ENCODE data around the gene TPO.

The TPO gene

DNA sequence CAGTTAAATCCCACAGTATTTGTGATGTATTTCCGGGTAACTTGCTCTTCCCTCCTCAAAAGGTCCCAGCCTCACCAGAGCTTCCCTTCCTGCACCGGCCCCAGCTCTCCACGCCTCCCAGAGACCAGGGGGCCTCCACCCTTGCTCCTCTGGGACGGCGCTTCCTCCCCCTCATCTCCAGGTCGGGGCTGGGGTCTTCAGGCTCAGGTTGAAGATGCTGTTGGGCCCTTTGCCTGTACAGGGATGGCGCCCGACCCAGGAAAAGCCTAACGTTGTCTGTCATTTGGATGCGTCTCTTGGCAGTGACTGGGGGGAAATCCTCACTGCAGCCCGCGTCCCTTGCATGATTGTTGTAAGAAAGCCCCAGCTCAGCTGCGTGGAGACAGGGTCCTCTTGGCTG lies 126.7 kb downstream of the TPO start:
- no peak for DNase-seq

DNA sequence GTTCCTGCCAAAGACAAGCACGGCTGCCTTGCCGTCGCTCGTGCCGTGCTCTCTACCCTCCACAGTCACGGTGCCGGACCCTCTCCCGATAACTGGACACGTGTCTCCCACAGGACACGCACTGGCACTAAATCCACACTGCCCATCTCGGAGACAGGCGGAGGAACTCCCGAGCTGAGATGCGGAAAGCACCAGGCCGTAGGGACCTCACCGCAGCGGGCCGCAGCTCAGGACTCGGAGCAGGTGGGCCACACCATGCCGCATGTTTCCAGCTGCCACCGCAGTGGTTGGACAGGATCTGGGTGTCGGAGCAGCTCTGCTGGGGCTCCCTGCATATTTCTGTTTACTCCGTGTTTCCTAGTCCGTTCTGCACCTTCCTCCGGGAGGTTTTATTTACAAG lies 127.2 kb downstream of the TPO start:
- DNase-seq = no peak

DNA sequence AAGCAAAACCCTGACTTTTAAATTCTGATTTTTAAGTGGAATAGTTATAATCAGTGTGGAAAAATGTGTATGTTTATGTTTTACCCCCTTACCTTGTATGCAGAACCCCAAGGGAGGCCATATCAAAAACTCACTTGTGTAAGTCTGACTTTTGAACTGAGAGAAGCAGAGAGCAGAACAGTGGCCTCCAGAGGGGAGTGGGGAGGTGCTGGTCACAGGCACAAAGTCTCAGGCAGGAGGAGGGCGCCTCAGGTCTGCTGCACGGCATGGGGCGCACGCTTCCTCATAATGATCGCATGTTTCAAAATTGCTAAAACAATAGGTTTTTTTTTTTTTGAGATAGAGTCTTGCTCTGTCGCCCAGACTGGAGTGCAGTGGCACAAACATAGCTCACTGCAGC lies 127.8 kb downstream of the TPO start:
- no peak for DNase-seq

DNA sequence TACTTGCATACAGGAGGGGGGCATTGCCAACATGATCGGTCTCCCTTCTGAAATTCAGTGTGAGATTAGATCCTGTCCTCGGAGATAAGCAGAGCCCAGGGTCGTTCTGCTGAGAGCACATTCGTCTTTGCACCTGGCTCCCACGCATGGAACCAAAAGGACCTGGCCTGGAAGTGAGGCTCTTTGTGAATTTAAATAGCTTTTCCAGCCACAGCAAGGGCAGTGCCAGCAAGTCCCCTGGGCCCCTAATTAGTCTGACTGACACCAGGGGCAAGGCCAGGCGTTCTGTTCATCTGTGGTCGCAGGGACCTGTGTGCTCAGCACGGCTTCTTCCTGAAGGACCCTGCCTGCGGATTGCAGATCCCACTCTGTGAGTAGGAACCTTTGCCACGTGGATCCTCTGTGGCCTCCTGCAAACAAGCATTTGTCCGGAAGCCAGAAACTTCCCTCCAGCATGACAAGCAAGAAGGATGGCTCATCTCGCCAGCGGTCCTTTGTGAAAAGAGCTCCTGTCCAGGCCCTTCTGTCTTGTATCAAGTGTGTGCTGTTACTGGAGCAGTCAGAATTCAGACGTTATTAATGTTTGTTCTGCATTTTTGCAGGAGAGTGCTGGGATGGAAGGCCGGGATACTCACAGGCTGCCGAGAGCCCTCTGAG lies 128.7 kb downstream of the TPO start:
- DNase-seq = no peak

DNA sequence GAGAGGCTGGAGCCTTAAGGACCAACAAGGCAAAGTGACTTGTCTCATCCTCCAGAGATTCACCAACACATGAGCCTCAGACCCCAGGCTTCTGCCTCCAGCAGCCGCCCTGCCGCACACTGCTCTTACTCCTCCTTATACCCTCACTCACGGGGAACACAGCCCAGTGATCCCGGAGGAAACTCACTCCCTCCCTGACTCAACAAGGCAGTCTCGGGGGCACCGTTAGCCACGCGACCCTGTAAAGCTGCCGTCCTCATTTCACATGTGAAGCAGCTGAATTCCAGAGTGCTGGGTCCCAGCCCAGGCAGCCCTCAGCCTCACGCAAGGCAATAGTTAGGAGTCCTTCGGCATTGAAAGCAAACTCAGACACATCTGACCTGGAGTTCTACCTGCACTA lies 129.7 kb downstream of the TPO start:
- DNase-seq = no peak

DNA sequence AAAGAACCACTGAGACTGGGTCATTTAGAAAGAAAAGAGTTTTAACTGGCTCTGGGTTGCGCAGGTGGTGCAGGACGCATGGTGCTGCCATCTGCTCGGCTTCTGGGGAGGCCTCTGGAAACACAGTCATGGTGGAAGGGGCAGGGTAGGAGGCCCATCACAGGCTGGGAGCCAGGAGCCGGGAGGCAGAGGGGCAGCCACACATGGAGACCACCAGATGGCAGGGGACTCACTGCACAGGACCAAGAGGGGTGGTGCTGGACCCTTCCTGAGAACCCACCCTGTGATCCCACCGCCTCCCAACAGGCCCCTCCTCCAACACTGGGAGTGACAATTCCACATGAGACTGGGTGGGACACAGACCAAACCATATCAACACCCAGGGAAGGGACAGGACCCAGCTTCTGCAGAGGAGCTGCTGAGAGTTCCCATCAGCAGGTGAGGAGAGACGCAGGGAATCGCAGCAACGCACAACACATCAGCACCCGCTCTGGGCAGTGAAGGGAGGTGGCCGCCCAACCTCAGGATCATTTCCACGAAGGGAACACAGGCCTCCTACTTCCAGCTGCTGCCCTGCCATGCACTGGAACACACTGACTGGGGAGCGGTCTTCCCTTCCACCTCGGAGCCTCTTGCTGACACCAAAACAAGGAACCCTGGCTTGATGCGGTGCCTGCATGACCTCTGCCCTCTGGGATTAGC lies 130.7 kb downstream of the TPO start:
- DNase-seq = no peak

DNA sequence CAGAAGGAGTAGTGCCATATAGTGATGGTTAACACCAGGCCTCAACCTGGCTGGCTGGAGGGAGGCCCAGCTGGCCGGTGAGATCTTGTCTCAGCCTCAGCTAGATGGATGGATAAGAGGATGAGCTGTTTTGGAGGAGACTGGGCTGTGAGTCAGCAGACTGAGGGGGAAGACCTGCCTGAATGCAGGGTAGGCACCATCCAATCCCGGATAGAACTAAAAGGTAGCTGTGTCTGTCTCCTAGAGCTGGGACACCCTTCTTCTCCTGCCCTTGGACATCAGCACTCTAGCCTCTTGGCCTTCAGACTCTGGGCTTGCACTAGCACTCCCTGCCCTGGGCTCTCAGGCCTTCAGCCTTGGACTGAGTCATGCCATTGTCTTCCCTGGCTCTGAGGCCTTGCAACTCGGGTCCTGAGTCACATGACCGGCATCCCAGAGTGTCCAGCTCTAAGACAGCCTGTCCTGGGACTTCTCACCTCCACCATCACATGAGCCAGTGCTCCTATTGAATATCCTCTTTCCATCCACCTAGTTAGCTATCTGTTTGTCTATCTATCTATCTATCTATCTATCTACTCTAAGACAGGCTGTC lies 131.3 kb downstream of the TPO start:
- DNase-seq = no peak

DNA sequence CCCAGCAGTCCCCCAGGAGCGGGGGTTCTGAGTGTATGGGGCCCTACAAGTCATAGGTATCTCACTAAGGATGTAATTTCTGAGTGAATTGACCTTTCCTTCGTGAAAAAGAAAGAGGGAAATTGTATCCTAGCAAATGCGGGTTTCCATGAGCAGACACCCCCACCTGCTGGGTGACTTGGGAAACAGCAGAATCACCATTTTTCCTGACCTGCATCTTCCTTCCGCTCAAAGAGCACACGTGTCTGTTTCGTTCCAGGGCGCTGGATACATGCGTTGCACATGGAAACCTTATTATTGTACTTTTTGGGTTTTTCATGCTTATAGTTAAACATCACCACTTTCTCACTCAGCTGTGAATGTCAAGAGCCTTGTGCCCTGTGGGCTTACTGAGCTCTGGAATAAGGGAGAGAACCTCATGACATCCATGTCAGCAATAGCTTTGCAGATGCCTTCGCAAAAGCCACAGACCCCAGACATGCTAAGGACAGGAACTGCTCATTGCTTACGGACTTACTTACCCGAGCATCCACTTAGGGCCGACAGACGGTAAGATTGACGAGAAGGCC lies 132.8 kb downstream of the TPO start:
- peak; percentile 64 for DNase-seq

DNA sequence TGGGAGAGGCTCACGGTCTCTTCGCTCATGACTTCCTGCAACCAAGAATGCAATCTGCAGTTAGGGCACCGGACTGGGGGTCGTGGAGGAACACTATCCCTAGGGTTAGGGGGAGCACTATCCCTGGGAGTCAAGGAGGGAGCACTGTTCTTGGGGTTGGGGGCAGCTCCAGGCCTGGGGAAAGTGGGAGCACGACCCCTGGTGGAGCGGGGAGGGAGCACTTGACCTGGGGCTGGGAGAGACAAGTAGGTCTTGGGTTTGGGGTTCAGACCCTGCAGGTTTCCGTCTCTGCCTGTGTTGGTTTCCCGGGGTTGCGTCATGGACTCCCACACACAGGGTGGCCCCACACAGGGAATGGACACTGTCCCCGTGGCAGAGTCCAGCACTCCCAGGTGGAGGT lies 133.6 kb downstream of the TPO start:
- DNase-seq = no peak

DNA sequence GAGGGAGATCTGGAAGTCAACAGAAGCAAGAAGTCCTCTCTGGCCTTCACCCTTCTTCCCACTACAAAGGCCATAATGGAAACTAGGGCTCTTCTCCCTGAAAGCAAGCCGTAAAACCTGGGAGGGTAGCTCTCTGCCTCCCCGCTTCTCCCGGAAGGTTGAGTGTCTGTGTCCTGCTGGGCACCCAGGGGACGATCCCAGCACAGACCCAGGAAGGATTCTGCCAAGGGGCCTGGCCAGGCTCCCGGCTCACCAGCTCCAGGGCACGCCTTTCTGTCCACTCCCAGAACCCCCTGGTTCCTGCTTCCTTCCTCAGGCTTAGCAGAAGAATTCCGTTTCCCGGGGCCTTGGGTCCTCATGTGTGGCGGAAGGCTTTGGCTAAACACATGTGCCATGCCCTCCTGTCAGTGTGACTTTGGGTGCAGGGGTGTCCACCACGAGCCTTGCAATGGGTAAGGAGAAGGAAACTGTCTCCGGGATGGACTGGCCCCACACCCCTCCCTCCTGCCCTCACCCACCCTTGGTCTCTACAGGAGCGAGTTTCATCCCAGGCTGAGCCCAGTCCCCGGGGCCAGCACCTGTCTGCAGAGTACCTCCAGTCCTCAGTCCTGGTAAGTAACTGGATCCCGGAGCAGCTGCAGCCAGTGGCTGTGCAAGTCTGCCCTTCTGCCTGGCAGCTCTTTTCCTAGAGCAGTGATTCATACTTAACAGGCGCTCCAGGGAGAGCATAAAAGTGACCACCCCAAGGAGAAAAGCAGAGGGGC lies 135.8 kb downstream of the TPO start:
- peak; percentile 45 for DNase-seq

DNA sequence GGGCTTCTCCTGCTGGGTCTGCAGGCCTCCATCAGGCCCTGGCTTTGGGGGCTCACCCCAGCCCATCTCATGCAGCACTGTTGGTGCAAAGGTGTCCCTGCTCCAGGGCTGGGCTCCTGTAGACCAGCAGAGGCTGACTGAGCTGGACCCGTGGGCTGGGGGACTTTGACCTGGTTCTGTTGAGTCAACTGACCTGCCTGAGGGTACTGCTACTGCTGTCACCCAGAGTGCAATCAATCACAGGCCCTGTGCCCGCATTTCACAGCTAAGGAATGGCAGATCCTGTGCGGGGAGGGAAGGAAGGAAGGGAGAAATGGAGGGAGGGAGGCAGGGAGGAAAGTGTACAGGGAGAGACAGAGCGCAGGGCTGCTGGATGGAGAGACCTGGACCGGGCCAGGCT lies 136.8 kb downstream of the TPO start:
- no peak for DNase-seq

DNA sequence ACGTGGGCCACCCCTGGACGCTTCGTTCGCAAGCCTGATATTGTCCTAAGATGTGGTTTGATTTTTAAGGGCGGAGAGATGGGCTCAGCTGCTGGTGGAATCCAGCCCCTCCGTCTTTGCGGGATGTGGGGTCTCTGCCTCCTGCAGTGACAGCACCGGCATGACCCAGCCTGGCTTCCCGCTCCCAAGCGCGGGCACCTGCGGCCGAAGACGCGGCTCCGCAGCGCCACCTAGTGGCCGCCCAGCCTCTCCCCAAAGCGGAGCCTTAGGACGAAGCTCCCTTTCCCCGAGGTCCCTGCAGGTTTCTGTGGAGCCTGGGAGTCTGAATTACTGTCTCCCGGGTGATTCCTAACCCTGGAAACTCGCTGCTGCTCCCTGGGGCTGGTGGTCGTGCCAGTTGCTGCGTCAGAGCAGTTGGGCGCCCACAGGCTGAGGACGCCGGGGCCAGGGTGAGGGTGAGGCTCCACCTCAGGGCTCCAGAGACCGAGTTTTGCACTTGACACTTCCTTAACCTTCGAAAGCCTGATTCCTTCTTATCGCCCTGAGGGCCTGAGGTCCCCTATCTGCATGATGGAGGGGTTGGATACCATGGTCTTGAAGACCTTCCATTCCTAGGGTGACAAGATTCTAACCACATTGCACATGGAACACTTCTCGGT lies 137.5 kb downstream of the TPO start:
- peak; percentile 35 for DNase-seq

DNA sequence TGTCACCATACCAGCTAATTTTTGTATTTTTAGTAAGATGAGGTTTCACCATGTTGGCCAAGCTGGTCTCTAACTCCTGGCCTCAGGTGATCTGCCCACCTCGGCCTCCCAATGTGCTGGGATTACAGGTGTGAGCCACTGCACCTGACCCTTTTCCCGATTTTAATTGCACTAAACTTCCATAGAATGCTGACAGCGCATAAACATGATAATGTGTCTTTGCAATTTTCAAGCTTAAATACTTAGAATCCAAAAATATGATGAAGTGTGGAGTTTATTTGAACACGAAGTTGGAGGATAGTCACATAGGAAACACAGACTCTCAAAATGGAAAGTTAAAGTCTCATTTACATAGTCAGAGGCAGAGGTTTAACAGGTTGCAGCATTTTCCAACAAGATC lies 138.6 kb downstream of the TPO start:
- no peak for DNase-seq

DNA sequence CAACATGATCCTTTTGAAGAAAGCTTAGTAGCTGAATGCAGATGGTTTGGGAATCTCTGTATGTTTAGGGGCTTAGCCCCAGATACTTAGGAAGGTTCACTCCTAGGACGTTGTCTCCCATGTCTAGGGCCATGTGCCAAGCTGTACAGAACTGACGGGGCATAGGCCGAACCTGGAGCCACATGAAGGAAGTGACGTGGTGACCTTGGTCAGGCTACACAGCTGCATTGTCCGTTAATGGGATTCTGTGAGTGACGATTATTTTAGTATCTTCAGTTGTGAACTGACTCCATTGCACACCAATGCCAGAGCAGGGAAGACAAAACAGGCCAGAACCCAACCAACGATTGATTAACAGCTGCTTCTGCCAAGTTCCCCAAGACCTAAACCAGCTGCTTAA lies 139.3 kb downstream of the TPO start:
- DNase-seq = no peak

DNA sequence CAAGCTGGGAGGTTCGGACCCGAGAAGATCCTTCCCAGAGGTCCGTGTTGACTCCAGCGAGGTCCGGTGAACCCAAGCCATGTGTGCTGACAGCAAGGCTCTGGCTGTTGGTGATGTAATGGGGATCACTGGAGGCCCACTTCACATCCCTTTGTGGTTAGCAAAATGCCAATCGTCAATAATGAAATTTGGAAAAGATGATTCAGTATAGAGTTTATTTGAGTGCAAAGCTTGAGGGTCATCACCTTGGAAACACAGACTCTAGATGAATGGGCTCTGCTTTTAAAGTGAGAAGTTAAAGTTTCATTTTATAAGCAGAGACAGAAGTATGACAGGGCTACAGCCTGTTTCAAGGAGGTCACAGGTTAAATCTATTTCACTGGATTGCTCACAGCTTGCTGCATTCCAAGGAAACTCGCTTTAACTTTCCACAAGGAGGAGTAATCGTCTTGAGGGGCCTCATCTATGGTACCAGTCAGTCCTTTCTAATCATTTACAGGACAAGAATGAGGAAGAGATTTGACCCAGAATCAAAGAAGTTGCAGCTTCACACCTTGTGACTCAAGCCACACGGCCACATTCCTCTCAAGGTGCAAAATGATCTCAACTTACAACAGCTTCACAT lies 140.5 kb downstream of the TPO start:
- DNase-seq = no peak

DNA sequence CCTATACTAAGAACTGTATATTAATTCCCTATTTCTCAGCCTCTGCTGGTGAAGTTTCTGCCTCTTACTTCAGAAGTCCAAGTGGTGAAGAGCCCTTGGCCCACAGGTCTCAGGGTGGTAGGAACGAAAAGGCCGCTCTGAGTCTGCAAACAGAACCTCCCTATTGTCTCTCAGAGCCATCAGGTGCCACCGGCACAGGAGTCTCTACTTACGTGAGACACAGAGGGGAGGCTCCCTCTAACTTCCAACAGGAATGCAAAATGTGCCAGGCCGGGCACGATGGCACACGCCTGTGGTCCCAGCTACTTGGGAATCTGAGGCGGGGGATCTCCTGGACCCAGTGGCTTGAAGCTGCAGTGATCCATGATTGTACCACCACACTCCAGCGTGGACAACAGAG lies 143.0 kb downstream of the TPO start:
- DNase-seq = no peak

DNA sequence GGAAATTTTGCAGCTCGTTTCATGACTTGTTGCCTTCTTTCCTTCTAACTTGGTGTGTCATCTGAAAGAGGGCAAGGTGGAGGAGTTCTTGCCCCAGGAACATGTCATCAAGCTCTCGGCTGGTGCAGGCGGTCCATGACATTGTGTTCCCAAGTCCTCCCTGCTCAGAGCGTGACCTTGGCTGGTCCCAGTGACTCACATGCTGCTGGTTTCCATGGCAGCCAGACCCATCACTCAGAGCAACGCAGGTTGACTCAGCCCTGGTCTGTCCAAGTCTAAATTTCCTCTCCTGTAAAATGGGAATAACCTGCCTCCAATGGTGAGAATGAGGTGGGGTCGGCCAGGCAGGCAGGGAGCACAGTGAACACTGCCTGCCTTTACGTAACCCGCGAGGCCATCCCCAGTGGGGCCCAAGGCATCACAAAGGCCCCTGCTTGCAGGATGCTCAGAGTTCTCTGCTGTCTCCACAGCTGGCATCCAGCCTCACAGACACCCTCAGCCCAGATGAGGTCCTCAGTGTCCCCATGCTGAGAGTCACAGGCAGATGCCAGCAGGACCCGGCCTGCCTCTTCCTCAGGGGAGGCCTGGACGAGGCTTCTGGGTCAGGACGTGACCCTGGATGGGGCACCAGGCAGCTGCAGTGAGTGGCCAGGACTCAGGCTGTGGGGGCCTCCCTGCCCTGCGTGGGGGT lies 143.7 kb downstream of the TPO start:
- DNase-seq = no peak

DNA sequence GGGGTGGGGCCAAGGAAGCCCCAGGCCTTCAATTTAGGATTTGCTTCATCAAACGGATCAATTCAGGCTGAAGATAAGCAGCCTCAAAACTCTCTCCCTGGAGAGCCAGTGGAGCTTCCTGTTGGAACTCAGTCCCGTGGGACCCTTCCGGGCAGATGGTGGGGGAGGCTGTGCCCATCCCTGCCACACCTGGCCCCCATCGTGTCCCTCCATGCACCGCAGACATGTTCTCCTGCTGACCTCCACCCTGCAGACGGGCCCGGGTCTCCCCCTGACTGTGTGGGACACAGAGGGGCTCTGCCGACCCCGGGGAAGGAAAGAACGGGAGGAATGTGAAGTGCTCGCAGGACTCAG lies 144.2 kb downstream of the TPO start:
- DNase-seq = no peak

DNA sequence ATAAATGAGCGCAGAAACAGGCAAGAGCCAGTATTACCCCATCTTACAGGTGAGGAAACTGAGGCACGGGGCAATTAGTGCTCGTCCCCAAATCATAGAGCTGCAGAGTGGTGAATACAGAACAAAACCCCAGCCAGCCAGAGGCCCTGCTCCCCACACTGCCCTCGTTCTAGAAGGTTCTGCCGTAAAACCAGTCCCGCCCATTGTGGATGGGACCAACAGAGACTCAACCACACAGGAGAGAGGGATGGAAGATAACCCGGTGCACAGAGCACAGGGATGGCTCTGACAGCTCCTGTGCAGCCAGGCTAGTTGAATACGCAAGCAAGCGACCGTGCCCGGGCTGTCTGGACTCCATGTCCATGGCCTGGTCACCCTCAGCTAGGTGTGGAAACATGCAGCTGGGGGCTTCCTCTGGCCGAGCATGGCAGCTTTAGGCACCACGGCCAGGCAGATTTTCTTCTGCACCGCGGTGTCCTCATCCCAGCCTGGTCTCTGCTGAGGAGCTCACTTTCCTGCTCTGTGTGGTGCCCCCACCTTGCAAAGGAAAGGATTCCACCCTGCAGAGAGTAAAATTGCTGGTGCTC lies 146.4 kb downstream of the TPO start:
- DNase-seq = no peak

DNA sequence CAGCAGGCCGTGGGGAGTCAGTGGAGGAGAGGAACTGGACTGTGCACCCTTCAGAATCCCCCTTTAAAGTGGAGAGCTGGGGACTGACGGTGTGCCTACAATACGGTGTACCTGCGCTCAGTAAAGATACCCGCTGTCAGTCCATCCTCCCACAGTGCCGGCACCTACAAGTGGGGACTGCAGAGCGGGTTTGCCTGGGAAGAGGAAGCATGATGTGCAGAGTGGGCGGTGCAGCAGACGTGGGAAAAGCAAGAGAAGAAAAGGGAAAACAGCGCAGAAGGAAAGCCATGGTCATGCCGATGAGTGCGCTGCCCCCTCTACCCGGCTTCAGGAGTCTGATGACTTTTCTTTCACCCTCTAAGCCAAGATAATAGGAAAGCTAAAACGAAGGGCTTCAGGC lies 148.0 kb downstream of the TPO start:
- no peak for DNase-seq

DNA sequence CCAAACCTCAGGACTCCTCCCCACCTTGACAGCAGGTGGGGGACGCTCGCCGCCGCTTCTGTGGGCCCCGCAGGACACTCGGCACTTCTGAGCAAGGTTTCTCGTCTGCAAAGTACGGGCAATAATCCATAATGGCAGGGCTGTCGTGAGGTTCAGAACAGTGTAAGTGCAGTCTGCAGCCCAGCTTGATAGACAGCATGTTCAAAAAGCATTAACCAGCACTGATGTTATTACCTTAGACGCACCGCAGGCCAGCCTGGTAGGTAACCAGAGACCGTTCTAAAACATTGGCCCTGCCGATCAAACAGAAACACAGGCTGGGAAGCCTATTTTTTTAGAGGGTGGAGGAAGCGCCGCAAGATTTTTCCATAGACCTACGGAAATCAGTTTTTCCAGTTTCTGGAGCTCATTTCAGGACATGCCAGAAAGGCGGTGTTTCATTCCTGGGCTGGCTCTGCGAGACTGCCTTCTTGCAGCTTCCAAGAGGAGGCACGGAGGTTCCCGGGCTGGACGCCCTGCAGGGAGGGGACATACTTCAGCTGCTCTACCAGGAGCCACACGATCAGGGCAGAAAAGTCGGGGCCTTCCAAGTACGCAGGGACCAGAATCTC lies 148.7 kb downstream of the TPO start:
- DNase-seq = no peak
